Liver (tissue), 3 donors: ENCODE measurements around the gene PDE4B.

Experiments
- EGR1 ChIP-seq, 2 donors: IDR thresholded peaks; 2 replicates each; pipeline ENCODE4 v1.6.1; 2016 to 2018; ENCODE audit warnings: antibody characterized with exemption in 2 of 2, low read depth in 2 of 2
- GABPA ChIP-seq, 2 donors: IDR thresholded peaks in 1 of 2; conservative IDR thresholded peaks in 1 of 2; 2 replicates each; pipeline ENCODE4 v1.6.1; 2016; ENCODE audit warnings: antibody characterized with exemption in 2 of 2, mild to moderate bottlenecking in 1 of 2, moderate library complexity in 1 of 2
- NR2F2 ChIP-seq: IDR thresholded peaks from 2 replicates; pipeline ENCODE4 v1.6.1; 2016; ENCODE audit warnings: antibody characterized with exemption
- RAD21 ChIP-seq, 2 donors: IDR thresholded peaks; 2 replicates each; pipeline ENCODE4 v1.6.1; 2016; ENCODE audit warnings: antibody characterized with exemption in 2 of 2, mild to moderate bottlenecking in 2 of 2
- TAF1 ChIP-seq: conservative IDR thresholded peaks from 2 replicates; pipeline ENCODE4 v1.6.1; 2016; ENCODE audit warnings: antibody characterized with exemption, mild to moderate bottlenecking
- YY1 ChIP-seq: IDR thresholded peaks from 2 replicates; pipeline ENCODE4 v1.6.1; 2016; ENCODE audit warnings: antibody characterized with exemption, mild to moderate bottlenecking
- TF ChIP-seq, protein P1 (sequence below): fragments of 150-350 bp; IDR thresholded peaks from 2 replicates; pipeline ENCODE4 v1.5.1; 2017; ENCODE audit warnings: improper control_type of control experiment, low read depth, low read length; ENCODE audit not compliant: missing input control
- TF ChIP-seq, protein P2 (sequence below): IDR thresholded peaks from 2 replicates; pipeline ENCODE4 v1.6.1; 2016; ENCODE audit warnings: antibody characterized with exemption, mild to moderate bottlenecking
- TF ChIP-seq, protein P3 (sequence below): IDR thresholded peaks from 2 replicates; pipeline ENCODE4 v1.6.1; 2016; ENCODE audit warnings: antibody characterized with exemption
- TF ChIP-seq, protein P4 (sequence below): IDR thresholded peaks from 2 replicates; pipeline ENCODE4 v1.6.1; 2016; ENCODE audit warnings: antibody characterized with exemption
- donor health status: healthy.
- donor health status: healthy.

DNA sequence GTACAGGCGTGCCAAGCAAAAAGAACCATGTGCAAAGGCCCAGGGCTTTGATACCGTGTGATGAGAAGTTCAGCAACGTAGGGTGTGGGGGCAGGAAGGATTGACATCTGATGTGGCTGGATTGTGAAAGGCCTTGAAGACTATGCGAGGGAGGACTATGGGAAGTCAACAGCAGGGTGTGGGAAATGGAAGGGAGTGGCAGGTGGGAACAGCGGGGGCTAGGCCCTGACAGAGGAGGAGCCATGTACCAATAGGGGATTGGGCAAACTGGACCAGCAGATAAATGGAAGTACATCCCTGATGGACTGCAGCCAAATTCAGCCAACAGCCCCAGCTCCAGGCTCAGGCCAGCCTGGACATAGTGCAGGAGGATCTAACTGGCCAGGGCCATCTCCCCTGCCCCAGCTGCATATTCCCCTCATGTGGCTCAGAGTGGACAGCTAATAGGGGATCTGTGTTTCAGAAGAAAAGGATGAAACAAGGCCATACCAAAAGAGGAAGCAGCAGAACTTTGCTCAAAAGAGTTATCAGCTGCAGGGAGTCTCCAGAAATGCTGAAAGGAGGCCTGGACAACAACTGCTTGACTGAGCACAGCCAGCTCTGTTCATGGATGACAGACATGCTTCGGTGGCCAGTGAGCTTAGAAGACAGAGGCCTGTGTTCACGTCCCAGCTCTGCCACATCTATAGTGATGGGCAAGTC is 601.0 kb downstream of the PDE4B start:
- TF ChIP-seq, protein P1, sequence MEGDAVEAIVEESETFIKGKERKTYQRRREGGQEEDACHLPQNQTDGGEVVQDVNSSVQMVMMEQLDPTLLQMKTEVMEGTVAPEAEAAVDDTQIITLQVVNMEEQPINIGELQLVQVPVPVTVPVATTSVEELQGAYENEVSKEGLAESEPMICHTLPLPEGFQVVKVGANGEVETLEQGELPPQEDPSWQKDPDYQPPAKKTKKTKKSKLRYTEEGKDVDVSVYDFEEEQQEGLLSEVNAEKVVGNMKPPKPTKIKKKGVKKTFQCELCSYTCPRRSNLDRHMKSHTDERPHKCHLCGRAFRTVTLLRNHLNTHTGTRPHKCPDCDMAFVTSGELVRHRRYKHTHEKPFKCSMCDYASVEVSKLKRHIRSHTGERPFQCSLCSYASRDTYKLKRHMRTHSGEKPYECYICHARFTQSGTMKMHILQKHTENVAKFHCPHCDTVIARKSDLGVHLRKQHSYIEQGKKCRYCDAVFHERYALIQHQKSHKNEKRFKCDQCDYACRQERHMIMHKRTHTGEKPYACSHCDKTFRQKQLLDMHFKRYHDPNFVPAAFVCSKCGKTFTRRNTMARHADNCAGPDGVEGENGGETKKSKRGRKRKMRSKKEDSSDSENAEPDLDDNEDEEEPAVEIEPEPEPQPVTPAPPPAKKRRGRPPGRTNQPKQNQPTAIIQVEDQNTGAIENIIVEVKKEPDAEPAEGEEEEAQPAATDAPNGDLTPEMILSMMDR: no peak
- TF ChIP-seq NR2F2 (no peak), TAF1 (no peak), GABPA (IDR thresholded peaks at IDR 0.05 in 1 of 2, conservative IDR thresholded peaks at IDR 0.05 in 1 of 2) (no peak), RAD21 (IDR thresholded peaks at IDR 0.05) (no peak), YY1 (no peak), EGR1 (IDR thresholded peaks at IDR 0.05; ENCODE audit: low read depth in 2 of 2) (no peak)
- TF ChIP-seq, protein P2, sequence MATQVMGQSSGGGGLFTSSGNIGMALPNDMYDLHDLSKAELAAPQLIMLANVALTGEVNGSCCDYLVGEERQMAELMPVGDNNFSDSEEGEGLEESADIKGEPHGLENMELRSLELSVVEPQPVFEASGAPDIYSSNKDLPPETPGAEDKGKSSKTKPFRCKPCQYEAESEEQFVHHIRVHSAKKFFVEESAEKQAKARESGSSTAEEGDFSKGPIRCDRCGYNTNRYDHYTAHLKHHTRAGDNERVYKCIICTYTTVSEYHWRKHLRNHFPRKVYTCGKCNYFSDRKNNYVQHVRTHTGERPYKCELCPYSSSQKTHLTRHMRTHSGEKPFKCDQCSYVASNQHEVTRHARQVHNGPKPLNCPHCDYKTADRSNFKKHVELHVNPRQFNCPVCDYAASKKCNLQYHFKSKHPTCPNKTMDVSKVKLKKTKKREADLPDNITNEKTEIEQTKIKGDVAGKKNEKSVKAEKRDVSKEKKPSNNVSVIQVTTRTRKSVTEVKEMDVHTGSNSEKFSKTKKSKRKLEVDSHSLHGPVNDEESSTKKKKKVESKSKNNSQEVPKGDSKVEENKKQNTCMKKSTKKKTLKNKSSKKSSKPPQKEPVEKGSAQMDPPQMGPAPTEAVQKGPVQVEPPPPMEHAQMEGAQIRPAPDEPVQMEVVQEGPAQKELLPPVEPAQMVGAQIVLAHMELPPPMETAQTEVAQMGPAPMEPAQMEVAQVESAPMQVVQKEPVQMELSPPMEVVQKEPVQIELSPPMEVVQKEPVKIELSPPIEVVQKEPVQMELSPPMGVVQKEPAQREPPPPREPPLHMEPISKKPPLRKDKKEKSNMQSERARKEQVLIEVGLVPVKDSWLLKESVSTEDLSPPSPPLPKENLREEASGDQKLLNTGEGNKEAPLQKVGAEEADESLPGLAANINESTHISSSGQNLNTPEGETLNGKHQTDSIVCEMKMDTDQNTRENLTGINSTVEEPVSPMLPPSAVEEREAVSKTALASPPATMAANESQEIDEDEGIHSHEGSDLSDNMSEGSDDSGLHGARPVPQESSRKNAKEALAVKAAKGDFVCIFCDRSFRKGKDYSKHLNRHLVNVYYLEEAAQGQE: no peak
- TF ChIP-seq, protein P3, sequence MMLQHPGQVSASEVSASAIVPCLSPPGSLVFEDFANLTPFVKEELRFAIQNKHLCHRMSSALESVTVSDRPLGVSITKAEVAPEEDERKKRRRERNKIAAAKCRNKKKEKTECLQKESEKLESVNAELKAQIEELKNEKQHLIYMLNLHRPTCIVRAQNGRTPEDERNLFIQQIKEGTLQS: no peak
- TF ChIP-seq, protein P4, sequence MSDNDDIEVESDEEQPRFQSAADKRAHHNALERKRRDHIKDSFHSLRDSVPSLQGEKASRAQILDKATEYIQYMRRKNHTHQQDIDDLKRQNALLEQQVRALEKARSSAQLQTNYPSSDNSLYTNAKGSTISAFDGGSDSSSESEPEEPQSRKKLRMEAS: no peak
